OCI-LY7 (cell line): ENCODE measurements around the gene KCNQ1. TPM values are rescaled to one million over a fixed set of nuclear protein-coding genes. Genes with fewer than 3 reads are reported as not detected.

Experiments used
- BruUV-seq: library from RNA; stranded (reverse); fragments of 400-500 nt; replicated peaks from 2 replicates; lab custom pipeline; 2021; lab: Mats Ljungman, UMichigan
- CTCF ChIA-PET: fragments of 300-600 bp; sonication (Branson Sonifier 250); formaldehyde crosslinking; loops from one replicate; lab custom pipeline; 2022; ENCODE audit warnings: antibody characterized with exemption; ENCODE audit not compliant: unreplicated experiment; lab: Charles Lee
- POLR2A ChIA-PET: fragments of 300-600 bp; sonication (Branson Sonifier 250); formaldehyde crosslinking; loops from one replicate; lab custom pipeline; 2022; ENCODE audit warnings: antibody characterized with exemption; lab: Charles Lee
- DNase-seq: peaks from one replicate; pipeline ENCODE4 v3.0.0-alpha.2; 2015; ENCODE audit warnings: low spot score
- H2AFZ ChIP-seq: fragments of 200-600 bp; sonication (generic), shearing (Covaris generic); 2 replicates; pipeline ENCODE4 v1.6.1; 2014; ENCODE audit warnings: mild to moderate bottlenecking, antibody characterized with exemption, low read length, moderate library complexity
- H3K27ac ChIP-seq: fragments of 200-600 bp; sonication (generic); 2 replicates; pipeline ENCODE4 v1.5.1; 2014; ENCODE audit warnings: mixed run types, low read depth, mild to moderate bottlenecking, moderate library complexity, low read length, inconsistent platforms; ENCODE audit not compliant: poor library complexity, severe bottlenecking
- H3K36me3 ChIP-seq: fragments of 200-600 bp; sonication (generic); 2 replicates; pipeline ENCODE4 v1.6.1; 2014; ENCODE audit warnings: mild to moderate bottlenecking, antibody characterized with exemption, low read length, moderate library complexity, mixed read lengths; ENCODE audit not compliant: insufficient read depth
- H3K4me1 ChIP-seq: fragments of 200-600 bp; sonication (generic); 2 replicates; pipeline ENCODE4 v1.5.1; 2014; ENCODE audit warnings: mild to moderate bottlenecking, low read length; ENCODE audit not compliant: insufficient read depth, poor library complexity, severe bottlenecking
- H3K4me2 ChIP-seq: fragments of 200-600 bp; sonication (generic); 2 replicates; pipeline ENCODE4 v1.6.1; 2014; ENCODE audit warnings: mild to moderate bottlenecking, low read length
- H3K4me3 ChIP-seq: fragments of 200-600 bp; sonication (generic); 2 replicates; pipeline ENCODE4 v1.5.1; 2014; ENCODE audit warnings: mild to moderate bottlenecking, low read depth, low read length; ENCODE audit not compliant: poor library complexity, severe bottlenecking
- H3K79me2 ChIP-seq: fragments of 200-600 bp; sonication (generic); 2 replicates; pipeline ENCODE4 v1.6.1; 2016; ENCODE audit warnings: low read depth, mild to moderate bottlenecking, low read length, moderate library complexity, mixed read lengths; ENCODE audit not compliant: insufficient read depth
- H3K9me2 ChIP-seq: fragments of 200-600 bp; sonication (generic); 2 replicates; pipeline ENCODE4 v1.6.1; 2016; ENCODE audit warnings: mild to moderate bottlenecking, low read length, mixed read lengths; ENCODE audit not compliant: insufficient read depth
- H3K9me3 ChIP-seq: fragments of 200-600 bp; sonication (generic); 2 replicates; pipeline ENCODE4 v1.6.1; 2014; ENCODE audit warnings: mild to moderate bottlenecking, mixed run types, low read length, mixed read lengths
- H4K20me1 ChIP-seq: fragments of 200-600 bp; sonication (generic); 2 replicates; pipeline ENCODE4 v1.6.1; 2014; ENCODE audit warnings: mild to moderate bottlenecking, antibody characterized with exemption, low read length, moderate library complexity, mixed read lengths; ENCODE audit not compliant: insufficient read depth
- CTCF ChIP-seq: fragments of 200-600 bp; sonication (generic); conservative IDR thresholded peaks from 2 replicates; pipeline ENCODE4 v1.5.1; 2014; ENCODE audit warnings: mild to moderate bottlenecking, antibody characterized with exemption, low read length, moderate library complexity, mixed read lengths
- EZH2phosphoT487 ChIP-seq: fragments of 200-600 bp; sonication (generic); IDR thresholded peaks from 2 replicates; pipeline ENCODE4 v1.6.1; 2018; ENCODE audit warnings: low read depth, borderline replicate concordance, mild to moderate bottlenecking, mixed run types, antibody characterized with exemption, low read length, moderate library complexity, mixed read lengths
- intact Hi-C: fragments of 100-400 bp; cut with micrococcal nuclease; formaldehyde crosslinking; loops from one replicate; pipeline ENCODE4 v1.10.0; 2022; ENCODE audit not compliant: unreplicated experiment
- total RNA-seq, 2 experiments: library from RNA; depleted of rRNA in 1 of 2; stranded (reverse); fragments of >200 nt in 1 of 2; shearing (Covaris generic) in 1 of 2; gene quantifications; 2 replicates each; pipeline ENCODE4 v1.2.3, GENCODE V29; 2014 to 2022

The KCNQ1 gene
- total RNA-seq, 2 experiments from 2014 or later, result 0.22 to 1.3 TPM

- H3K4me3 ChIP-seq, result no peak overlapping the region
- H3K4me1 ChIP-seq, result no peaks in the 10 kb centered on the region
- no peak overlapping the region for H3K4me2 ChIP-seq
- H3K9me2 ChIP-seq, result no peaks in the 10 kb centered on the region
- H2AFZ ChIP-seq, result no peak overlapping the region
- no TSS peak for BruUV-seq
- TF ChIP-seq EZH2phosphoT487 (no peak), CTCF (no peak)
- no peaks in the 10 kb centered on the region for H3K36me3 ChIP-seq
- no peaks in the 10 kb centered on the region for H3K9me3 ChIP-seq
- H3K27ac ChIP-seq, result no peak overlapping the region
- no peak for DNase-seq
- ChIA-PET POLR2A (no interaction called here), CTCF (no interaction called here)
- no peaks in the 10 kb centered on the region for H4K20me1 ChIP-seq
- intact Hi-C loops, result no loop called here
- H3K79me2 ChIP-seq, result no peaks in the 10 kb centered on the region
Measured at GRCh38 chr11:2779499-2779980, 334.7 kb downstream of the KCNQ1 start.

- no peaks in the 10 kb centered on the region for H3K4me1 ChIP-seq
- no peak for DNase-seq
- BruUV-seq, result no TSS peak
- H2AFZ ChIP-seq, result no peak overlapping the region
- POLR2A ChIA-PET, result no interaction called here
- H3K27ac ChIP-seq, result no peak overlapping the region
- intact Hi-C loops, result no loop called here
- H3K9me2 ChIP-seq, result no peaks in the 10 kb centered on the region
- no peaks in the 10 kb centered on the region for H4K20me1 ChIP-seq
- CTCF ChIA-PET, result no interaction called here
- no peaks in the 10 kb centered on the region for H3K36me3 ChIP-seq
- H3K4me3 ChIP-seq, result no peak overlapping the region
- TF ChIP-seq CTCF, result no peak
- no peak for TF ChIP-seq EZH2phosphoT487
- H3K4me2 ChIP-seq, result no peak overlapping the region
- H3K79me2 ChIP-seq, result no peaks in the 10 kb centered on the region
- no peaks in the 10 kb centered on the region for H3K9me3 ChIP-seq
Measured at GRCh38 chr11:2779981-2780849, 335.4 kb downstream of the KCNQ1 start.

- no peak overlapping the region for H3K4me3 ChIP-seq
- no peaks in the 10 kb centered on the region for H3K4me1 ChIP-seq
- intact Hi-C loops, result no loop called here
- no TSS peak for BruUV-seq
- no peaks in the 10 kb centered on the region for H3K79me2 ChIP-seq
- no peak for DNase-seq
- CTCF ChIA-PET, result no interaction called here
- H3K27ac ChIP-seq, result no peak overlapping the region
- POLR2A ChIA-PET, result no interaction called here
- no peak overlapping the region for H2AFZ ChIP-seq
- no peak for TF ChIP-seq EZH2phosphoT487
- H3K4me2 ChIP-seq, result no peak overlapping the region
- no peaks in the 10 kb centered on the region for H3K9me3 ChIP-seq
- H3K36me3 ChIP-seq, result no peaks in the 10 kb centered on the region
- no peaks in the 10 kb centered on the region for H3K9me2 ChIP-seq
- H4K20me1 ChIP-seq, result no peaks in the 10 kb centered on the region
Measured at GRCh38 chr11:2780850-2781407, 336.1 kb downstream of the KCNQ1 start.
